Esophagus (tissue), 2 donors: ENCODE data around the gene CHST8. TPM values are rescaled to one million over a fixed set of nuclear protein-coding genes. Genes with fewer than 3 reads are reported as not detected.

ENCODE experiments used
- H3K27ac ChIP-seq, 2 donors: one replicate each; pipeline ENCODE4 v1.5.1; 2013; ENCODE audit warnings: low read depth in 2 of 2, mild to moderate bottlenecking in 2 of 2, inconsistent platforms in 1 of 2, low read length in 1 of 2, moderate library complexity in 1 of 2
- H3K27me3 ChIP-seq, 2 donors: one replicate each; pipeline ENCODE4 v1.6.1; 2013; ENCODE audit warnings: low read length in 2 of 2, control low read depth in 1 of 2, mild to moderate bottlenecking in 1 of 2; ENCODE audit not compliant: insufficient read depth in 2 of 2, control insufficient read depth in 1 of 2
- H3K36me3 ChIP-seq, 2 donors: one replicate each; pipeline ENCODE4 v1.6.1; 2013; ENCODE audit warnings: low read length in 1 of 2; ENCODE audit not compliant: control insufficient read depth in 2 of 2, insufficient read depth in 2 of 2
- H3K4me1 ChIP-seq, 2 donors: one replicate each; pipeline ENCODE4 v1.6.1; 2013; ENCODE audit warnings: low read length in 1 of 2; ENCODE audit not compliant: control insufficient read depth in 2 of 2, insufficient read depth in 2 of 2
- H3K4me3 ChIP-seq, 2 donors: one replicate each; pipeline ENCODE4 v1.5.1; 2013; ENCODE audit warnings: low read length in 2 of 2, mild to moderate bottlenecking in 2 of 2, low read depth in 1 of 2, moderate library complexity in 1 of 2
- H3K9me3 ChIP-seq, 2 donors: one replicate each; pipeline ENCODE4 v1.6.1; 2013; ENCODE audit warnings: mild to moderate bottlenecking in 2 of 2, low read depth in 1 of 2, low read length in 1 of 2, moderate library complexity in 1 of 2; ENCODE audit not compliant: control insufficient read depth in 2 of 2, insufficient read depth in 1 of 2
- WGBS, 2 donors: extraction: QIAGEN DNeasy Blood & Tissue Kit; methylation state at CpG; one replicate each; pipeline ENCODE4 v1.1.7; 2013; 5-methylcytosine and 5-hydroxymethylcytosine counted together
- polyA plus RNA-seq, 2 donors: library from polyadenylated mRNA; stranded (reverse); fragments of 200-250 nt; gene quantifications; one replicate each; pipeline ENCODE4 v1.2.3, GENCODE V29; 2013
- donor health status: healthy with polysubstance abuse.
- donor health status: Bipolar disorder and iron deficiency.

Gene CHST8
- polyA plus RNA-seq, 2 donors = 0.04 to 0.18 TPM

- H3K36me3 ChIP-seq = no peaks in the 10 kb centered on the region
- WGBS, 2 donors = 30 to 38% methylated on average over 11 of the region's 11 CpGs
- H3K27ac ChIP-seq = no peak overlapping the region
- H3K27me3 ChIP-seq = no peaks in the 10 kb centered on the region
- H3K9me3 ChIP-seq = peaks cover 0 to 3% of the 10 kb centered on the region in 2 donors
- no peak overlapping the region for H3K4me3 ChIP-seq
- no peaks in the 10 kb centered on the region for H3K4me1 ChIP-seq
These were observed 100.9 kb downstream of the CHST8 start for GRCh38 chr19:33722456-33723239.

GRCh38 chr19:33723512-33723911 is 101.8 kb downstream of the CHST8 start:
- Histone ChIP-seq H3K27me3 (no peaks in the 10 kb centered on the region), H3K4me1 (no peaks in the 10 kb centered on the region), H3K36me3 (no peaks in the 10 kb centered on the region), H3K27ac (no peak overlapping the region), H3K4me3 (no peak overlapping the region), H3K9me3 (peaks cover 0 to 3% of the 10 kb centered on the region in 2 donors)
- 58 to 66% methylated on average over 3 of the region's 3 CpGs for WGBS, 2 donors

- H3K27me3 ChIP-seq = no peaks in the 10 kb centered on the region
- H3K4me3 ChIP-seq = no peak overlapping the region
- H3K9me3 ChIP-seq = peaks cover 0 to 3% of the 10 kb centered on the region in 2 donors
- no peak overlapping the region for H3K27ac ChIP-seq
- WGBS, 2 donors = 67 to 74% methylated on average over 15 of the region's 15 CpGs
- H3K4me1 ChIP-seq = no peaks in the 10 kb centered on the region
- H3K36me3 ChIP-seq = no peaks in the 10 kb centered on the region
These were observed 102.4 kb downstream of the CHST8 start for GRCh38 chr19:33724021-33724720.

GRCh38 chr19:33724721-33725060 is 102.9 kb downstream of the CHST8 start:
- no peaks in the 10 kb centered on the region for H3K27me3 ChIP-seq
- H3K4me1 ChIP-seq = no peaks in the 10 kb centered on the region
- H3K4me3 ChIP-seq = no peak overlapping the region
- H3K9me3 ChIP-seq = peaks cover 0 to 3% of the 10 kb centered on the region in 2 donors
- WGBS, 2 donors = 61 to 62% methylated on average over 7 of the region's 7 CpGs
- H3K27ac ChIP-seq = no peak overlapping the region
- no peaks in the 10 kb centered on the region for H3K36me3 ChIP-seq

GRCh38 chr19:33725567-33725966 is 103.8 kb downstream of the CHST8 start:
- Histone ChIP-seq H3K4me3 (no peak overlapping the region), H3K36me3 (no peaks in the 10 kb centered on the region), H3K27ac (no peak overlapping the region), H3K27me3 (no peaks in the 10 kb centered on the region), H3K9me3 (peaks cover 0 to 3% of the 10 kb centered on the region in 2 donors), H3K4me1 (no peaks in the 10 kb centered on the region)
- 71 to 75% methylated on average over 9 of the region's 9 CpGs for WGBS, 2 donors

- Histone ChIP-seq H3K36me3 (no peaks in the 10 kb centered on the region), H3K4me3 (no peak overlapping the region), H3K27ac (no peak overlapping the region), H3K9me3 (peaks cover 0 to 3% of the 10 kb centered on the region in 2 donors), H3K4me1 (no peaks in the 10 kb centered on the region), H3K27me3 (no peaks in the 10 kb centered on the region)
- 50 to 52% methylated on average over 11 to 12 of the region's 12 CpGs for WGBS, 2 donors
These were observed 105.0 kb downstream of the CHST8 start for GRCh38 chr19:33726756-33727155.

GRCh38 chr19:33727331-33727998 is 105.7 kb downstream of the CHST8 start:
- WGBS, 2 donors = 52 to 58% methylated on average over 24 of the region's 24 CpGs
- Histone ChIP-seq H3K4me3 (no peak overlapping the region), H3K9me3 (peaks cover 0 to 3% of the 10 kb centered on the region in 2 donors), H3K36me3 (no peaks in the 10 kb centered on the region), H3K27ac (no peak overlapping the region), H3K27me3 (no peaks in the 10 kb centered on the region), H3K4me1 (no peaks in the 10 kb centered on the region)

GRCh38 chr19:33728141-33728540 is 106.4 kb downstream of the CHST8 start:
- H3K4me3 ChIP-seq = no peak overlapping the region
- no peaks in the 10 kb centered on the region for H3K36me3 ChIP-seq
- peaks cover 0 to 3% of the 10 kb centered on the region in 2 donors for H3K9me3 ChIP-seq
- no peak overlapping the region for H3K27ac ChIP-seq
- no peaks in the 10 kb centered on the region for H3K4me1 ChIP-seq
- no peaks in the 10 kb centered on the region for H3K27me3 ChIP-seq
- 75 to 78% methylated on average over 3 of the region's 3 CpGs for WGBS, 2 donors

GRCh38 chr19:33730858-33731607 is 109.3 kb downstream of the CHST8 start:
- no peaks in the 10 kb centered on the region for H3K27me3 ChIP-seq
- WGBS, 2 donors = 80 to 81% methylated on average over 8 of the region's 8 CpGs
- no peak overlapping the region for H3K4me3 ChIP-seq
- no peaks in the 10 kb centered on the region for H3K4me1 ChIP-seq
- H3K27ac ChIP-seq = no peak overlapping the region
- H3K36me3 ChIP-seq = no peaks in the 10 kb centered on the region
- no peaks in the 10 kb centered on the region for H3K9me3 ChIP-seq
